ENCODE results near the gene CYP2E1.

CYP2E1 gene

GRCh38 chr10:133557381-133557780, 30.2 kb downstream of the CYP2E1 start:
- no peak overlapping the region for H3K4ac ChIP-seq (ENCODE audit: low read depth, low read length)
- no peaks in the 10 kb centered on the region for H3K36me3 ChIP-seq (ENCODE audit: control insufficient read depth, insufficient read depth, low read length)
- H4K8ac ChIP-seq (ENCODE audit: low read depth, low read length): no peak overlapping the region
- WGBS (ENCODE audit: extremely low coverage, insufficient coverage, low lambda C conversion rate): no CpG with 5 or more reads among the region's 3 CpGs
- no peaks in the 10 kb centered on the region for H3K79me2 ChIP-seq (ENCODE audit: control insufficient read depth, insufficient read depth, low read length)
- H2BK15ac ChIP-seq (replicated peaks; ENCODE audit: low read depth): no peak overlapping the region
- H3K79me1 ChIP-seq (ENCODE audit: low read length): no peaks in the 10 kb centered on the region
- H3K23ac ChIP-seq (ENCODE audit: low read length): no peak overlapping the region
- no peak overlapping the region for H3K4me3 ChIP-seq (ENCODE audit: low read length)
- no peak overlapping the region for H2AK5ac ChIP-seq (ENCODE audit: low read length)
- H3K27ac ChIP-seq (ENCODE audit: low read depth, low read length): no peak overlapping the region
- no peak overlapping the region for H3K9ac ChIP-seq (ENCODE audit: low read length)
- H2BK120ac ChIP-seq (ENCODE audit: low read depth, low read length): no peak overlapping the region
- no peak overlapping the region for H3K56ac ChIP-seq (ENCODE audit: low read length)
- H2BK5ac ChIP-seq (ENCODE audit: low read length): no peak overlapping the region
- DNase-seq: no peak
- no peaks in the 10 kb centered on the region for H3K4me1 ChIP-seq (ENCODE audit: control insufficient read depth, low read depth, low read length)
- no peak overlapping the region for H4K5ac ChIP-seq (ENCODE audit: low read length)
- H3K18ac ChIP-seq (ENCODE audit: low read length): no peak overlapping the region
- no peaks in the 10 kb centered on the region for H3K27me3 ChIP-seq (ENCODE audit: insufficient read depth, low read length, poor library complexity)
- H3K4me2 ChIP-seq (ENCODE audit: low read length): no peak overlapping the region

- no peaks in the 10 kb centered on the region for H3K36me3 ChIP-seq (ENCODE audit: control insufficient read depth, insufficient read depth, low read length)
Observed at GRCh38 chr10:133559216-133559615, 32.1 kb downstream of the CYP2E1 start.

GRCh38 chr10:133564816-133565215, 37.7 kb downstream of the CYP2E1 start:
- no peak overlapping the region for H3K23ac ChIP-seq (ENCODE audit: low read length)
- H3K27me3 ChIP-seq (ENCODE audit: insufficient read depth, low read length, poor library complexity): no peaks in the 10 kb centered on the region
- no peaks in the 10 kb centered on the region for H3K4me1 ChIP-seq (ENCODE audit: control insufficient read depth, low read depth, low read length)
- H3K4me2 ChIP-seq (ENCODE audit: low read length): no peak overlapping the region
- no peak for DNase-seq
- H3K4ac ChIP-seq (ENCODE audit: low read depth, low read length): no peak overlapping the region
- no peak overlapping the region for H4K5ac ChIP-seq (ENCODE audit: low read length)
- H2AK5ac ChIP-seq (ENCODE audit: low read length): no peak overlapping the region
- no peak overlapping the region for H3K56ac ChIP-seq (ENCODE audit: low read length)
- no peak overlapping the region for H2BK15ac ChIP-seq (replicated peaks; ENCODE audit: low read depth)
- no peak overlapping the region for H2BK5ac ChIP-seq (ENCODE audit: low read length)
- no peaks in the 10 kb centered on the region for H3K79me1 ChIP-seq (ENCODE audit: low read length)
- no peak overlapping the region for H2BK120ac ChIP-seq (ENCODE audit: low read depth, low read length)
- no peak overlapping the region for H4K8ac ChIP-seq (ENCODE audit: low read depth, low read length)
- no peaks in the 10 kb centered on the region for H3K36me3 ChIP-seq (ENCODE audit: control insufficient read depth, insufficient read depth, low read length)
- no peak overlapping the region for H3K4me3 ChIP-seq (ENCODE audit: low read length)
- H3K27ac ChIP-seq (ENCODE audit: low read depth, low read length): no peak overlapping the region
- no peak overlapping the region for H3K18ac ChIP-seq (ENCODE audit: low read length)
- no CpG with 5 or more reads among the region's 12 CpGs for WGBS (ENCODE audit: extremely low coverage, insufficient coverage, low lambda C conversion rate)
- no peaks in the 10 kb centered on the region for H3K79me2 ChIP-seq (ENCODE audit: control insufficient read depth, insufficient read depth, low read length)
- no peak overlapping the region for H3K9ac ChIP-seq (ENCODE audit: low read length)

More at GRCh38 chr10:133559216-133559615, 32.1 kb downstream of the CYP2E1 start:
- Histone ChIP-seq H3K56ac (ENCODE audit: low read length) (no peak overlapping the region), H3K9ac (ENCODE audit: low read length) (no peak overlapping the region), H2BK5ac (ENCODE audit: low read length) (no peak overlapping the region), H2BK120ac (ENCODE audit: low read depth, low read length) (no peak overlapping the region), H3K79me2 (ENCODE audit: control insufficient read depth, insufficient read depth, low read length) (no peaks in the 10 kb centered on the region), H4K8ac (ENCODE audit: low read depth, low read length) (no peak overlapping the region), H3K79me1 (ENCODE audit: low read length) (no peaks in the 10 kb centered on the region), H4K5ac (ENCODE audit: low read length) (no peak overlapping the region), H3K4me2 (ENCODE audit: low read length) (no peak overlapping the region), H3K18ac (ENCODE audit: low read length) (no peak overlapping the region), H3K4me3 (ENCODE audit: low read length) (no peak overlapping the region), H3K27me3 (ENCODE audit: insufficient read depth, low read length, poor library complexity) (no peaks in the 10 kb centered on the region), H2AK5ac (ENCODE audit: low read length) (no peak overlapping the region), H3K27ac (ENCODE audit: low read depth, low read length) (no peak overlapping the region), H3K4ac (ENCODE audit: low read depth, low read length) (no peak overlapping the region), H3K4me1 (ENCODE audit: control insufficient read depth, low read depth, low read length) (no peaks in the 10 kb centered on the region), H3K23ac (ENCODE audit: low read length) (no peak overlapping the region), H2BK15ac (replicated peaks; ENCODE audit: low read depth) (no peak overlapping the region)
- WGBS (ENCODE audit: extremely low coverage, insufficient coverage, low lambda C conversion rate): no CpG with 5 or more reads among the region's 11 CpGs
- no peak for DNase-seq

GRCh38 chr10:133565441-133566294, 38.5 kb downstream of the CYP2E1 start, which contains the start of gene SYCE1:
TSS of gene SYCE1 (minus strand) at chr10:133565583. CDS start at chr10:133565529, 54 bp downstream.
- H3K4me1 ChIP-seq (ENCODE audit: control insufficient read depth, low read depth, low read length): no peaks in the 10 kb centered on the region
- H3K4me2 ChIP-seq (ENCODE audit: low read length): no peak within 1 kb of the TSS
- no peak within 1 kb of the TSS for H3K9ac ChIP-seq (ENCODE audit: low read length)
- no peak within 1 kb of the TSS for H3K56ac ChIP-seq (ENCODE audit: low read length)
- H3K18ac ChIP-seq (ENCODE audit: low read length): no peak within 1 kb of the TSS
- no peak within 1 kb of the TSS for H2BK120ac ChIP-seq (ENCODE audit: low read depth, low read length)
- no peak within 1 kb of the TSS for H4K8ac ChIP-seq (ENCODE audit: low read depth, low read length)
- H2BK5ac ChIP-seq (ENCODE audit: low read length): no peak within 1 kb of the TSS
- no CpG with 5 or more reads among the region's 77 CpGs for WGBS (ENCODE audit: extremely low coverage, insufficient coverage, low lambda C conversion rate)
- H3K79me2 ChIP-seq (ENCODE audit: control insufficient read depth, insufficient read depth, low read length): no peaks in the 10 kb centered on the region
- H3K27ac ChIP-seq (ENCODE audit: low read depth, low read length): no peak within 1 kb of the TSS
- H3K23ac ChIP-seq (ENCODE audit: low read length): no peak within 1 kb of the TSS
- no peaks in the 10 kb centered on the region for H3K79me1 ChIP-seq (ENCODE audit: low read length)
- H4K5ac ChIP-seq (ENCODE audit: low read length): no peak within 1 kb of the TSS
- no peaks in the 10 kb centered on the region for H3K36me3 ChIP-seq (ENCODE audit: control insufficient read depth, insufficient read depth, low read length)
- no peak within 1 kb of the TSS for H2BK15ac ChIP-seq (replicated peaks; ENCODE audit: low read depth)
- no peak within 1 kb of the TSS for H3K4me3 ChIP-seq (ENCODE audit: low read length)
- H3K4ac ChIP-seq (ENCODE audit: low read depth, low read length): no peak within 1 kb of the TSS
- no peak within 1 kb of the TSS for H2AK5ac ChIP-seq (ENCODE audit: low read length)
- no peaks in the 10 kb centered on the region for H3K27me3 ChIP-seq (ENCODE audit: insufficient read depth, low read length, poor library complexity)
- DNase-seq: no peak

GRCh38 chr10:133567119-133567518, 40.0 kb downstream of the CYP2E1 start:
- no peaks in the 10 kb centered on the region for H3K27me3 ChIP-seq (ENCODE audit: insufficient read depth, low read length, poor library complexity)
- H4K8ac ChIP-seq (ENCODE audit: low read depth, low read length): no peak overlapping the region
- H3K23ac ChIP-seq (ENCODE audit: low read length): no peak overlapping the region
- H3K79me1 ChIP-seq (ENCODE audit: low read length): no peaks in the 10 kb centered on the region
- no peak overlapping the region for H2BK5ac ChIP-seq (ENCODE audit: low read length)
- H2AK5ac ChIP-seq (ENCODE audit: low read length): no peak overlapping the region
- no peak overlapping the region for H4K5ac ChIP-seq (ENCODE audit: low read length)
- no peak overlapping the region for H3K4me3 ChIP-seq (ENCODE audit: low read length)
- H3K79me2 ChIP-seq (ENCODE audit: control insufficient read depth, insufficient read depth, low read length): no peaks in the 10 kb centered on the region
- H3K4me1 ChIP-seq (ENCODE audit: control insufficient read depth, low read depth, low read length): no peaks in the 10 kb centered on the region
- H3K18ac ChIP-seq (ENCODE audit: low read length): no peak overlapping the region
- no peak overlapping the region for H3K4me2 ChIP-seq (ENCODE audit: low read length)
- no peak for DNase-seq
- no peak overlapping the region for H3K27ac ChIP-seq (ENCODE audit: low read depth, low read length)
- no peak overlapping the region for H3K9ac ChIP-seq (ENCODE audit: low read length)
- no peak overlapping the region for H3K4ac ChIP-seq (ENCODE audit: low read depth, low read length)
- H2BK120ac ChIP-seq (ENCODE audit: low read depth, low read length): no peak overlapping the region
- H2BK15ac ChIP-seq (replicated peaks; ENCODE audit: low read depth): no peak overlapping the region
- H3K56ac ChIP-seq (ENCODE audit: low read length): no peak overlapping the region
- no peaks in the 10 kb centered on the region for H3K36me3 ChIP-seq (ENCODE audit: control insufficient read depth, insufficient read depth, low read length)
- 100% methylated on average over 3 of the region's 5 CpGs for WGBS (ENCODE audit: extremely low coverage, insufficient coverage, low lambda C conversion rate)

Measured in mesendoderm (in vitro differentiated cells).